ENCODE results near the gene CTNNBL1.
A peak's percentile ranks its signal among the peaks of the same experiment; 100 is the strongest.

CTNNBL1 gene

DNA sequence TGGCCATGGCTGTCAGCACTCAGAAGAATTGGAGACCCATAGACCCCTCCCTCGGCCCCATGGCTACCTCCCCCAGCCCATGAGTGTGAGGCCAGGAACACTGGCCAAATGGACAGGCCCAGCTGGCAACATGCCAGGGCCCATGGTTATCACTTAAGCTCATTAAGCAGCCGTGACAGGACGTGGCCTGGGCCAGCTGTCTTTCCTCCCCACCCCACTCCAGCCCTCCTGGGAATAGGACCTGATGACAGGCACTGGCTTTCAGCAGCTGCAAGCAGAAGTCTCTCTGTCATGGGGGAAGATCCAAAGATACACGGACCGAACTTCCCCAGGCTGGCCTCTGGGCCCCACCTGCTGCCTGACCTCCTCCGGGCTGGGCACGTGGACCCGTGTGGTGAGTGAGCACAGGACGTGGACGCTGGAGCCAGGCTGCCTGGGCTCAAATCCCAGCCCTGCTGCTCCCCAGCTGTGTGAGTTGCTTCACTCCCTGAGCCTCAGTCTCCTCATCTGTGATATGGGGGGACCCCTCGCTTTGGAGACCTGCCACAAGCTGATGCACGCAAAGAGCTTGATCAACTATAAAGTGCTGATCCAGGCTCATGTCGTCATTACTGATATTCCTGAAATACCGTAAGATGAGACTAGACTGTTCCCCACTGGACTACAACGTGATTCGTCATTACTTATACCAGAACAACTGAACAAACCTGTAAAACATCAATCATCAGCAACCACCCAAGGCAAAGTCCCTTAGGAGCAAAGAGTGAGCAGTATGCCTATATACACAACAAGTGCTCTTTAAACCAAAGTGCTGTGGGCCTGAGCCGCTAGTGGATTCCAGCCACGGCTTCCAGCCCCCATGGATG, 187.1 kb downstream of the CTNNBL1 start:
- Histone ChIP-seq H4K5ac (ENCODE audit: low read length) (no peak overlapping the region), H2BK120ac (ENCODE audit: low read depth, low read length) (no peak overlapping the region), H3K56ac (ENCODE audit: low read length) (no peak overlapping the region), H3K27me3 (ENCODE audit: insufficient read depth, low read length, poor library complexity) (no peaks in the 10 kb centered on the region), H3K36me3 (ENCODE audit: control insufficient read depth, insufficient read depth, low read length) (no peaks in the 10 kb centered on the region), H2AK5ac (ENCODE audit: low read length) (no peak overlapping the region), H4K8ac (ENCODE audit: low read depth, low read length) (no peak overlapping the region), H3K18ac (ENCODE audit: low read length) (no peak overlapping the region), H3K79me1 (ENCODE audit: low read length) (no peaks in the 10 kb centered on the region), H2BK5ac (ENCODE audit: low read length) (no peak overlapping the region), H3K4me2 (ENCODE audit: low read length) (no peak overlapping the region), H3K4me3 (ENCODE audit: low read length) (no peak overlapping the region), H2BK15ac (replicated peaks; ENCODE audit: low read depth) (no peak overlapping the region), H3K27ac (ENCODE audit: low read depth, low read length) (no peak overlapping the region), H3K4ac (ENCODE audit: low read depth, low read length) (no peak overlapping the region), H3K79me2 (ENCODE audit: control insufficient read depth, insufficient read depth, low read length) (no peaks in the 10 kb centered on the region), H3K23ac (ENCODE audit: low read length) (no peak overlapping the region), H3K9ac (ENCODE audit: low read length) (no peak overlapping the region), H3K4me1 (ENCODE audit: control insufficient read depth, low read depth, low read length) (no peaks in the 10 kb centered on the region)
- no CpG with 5 or more reads among the region's 18 CpGs for WGBS (ENCODE audit: extremely low coverage, insufficient coverage, low lambda C conversion rate)
- peak; percentile 71 for DNase-seq

DNA sequence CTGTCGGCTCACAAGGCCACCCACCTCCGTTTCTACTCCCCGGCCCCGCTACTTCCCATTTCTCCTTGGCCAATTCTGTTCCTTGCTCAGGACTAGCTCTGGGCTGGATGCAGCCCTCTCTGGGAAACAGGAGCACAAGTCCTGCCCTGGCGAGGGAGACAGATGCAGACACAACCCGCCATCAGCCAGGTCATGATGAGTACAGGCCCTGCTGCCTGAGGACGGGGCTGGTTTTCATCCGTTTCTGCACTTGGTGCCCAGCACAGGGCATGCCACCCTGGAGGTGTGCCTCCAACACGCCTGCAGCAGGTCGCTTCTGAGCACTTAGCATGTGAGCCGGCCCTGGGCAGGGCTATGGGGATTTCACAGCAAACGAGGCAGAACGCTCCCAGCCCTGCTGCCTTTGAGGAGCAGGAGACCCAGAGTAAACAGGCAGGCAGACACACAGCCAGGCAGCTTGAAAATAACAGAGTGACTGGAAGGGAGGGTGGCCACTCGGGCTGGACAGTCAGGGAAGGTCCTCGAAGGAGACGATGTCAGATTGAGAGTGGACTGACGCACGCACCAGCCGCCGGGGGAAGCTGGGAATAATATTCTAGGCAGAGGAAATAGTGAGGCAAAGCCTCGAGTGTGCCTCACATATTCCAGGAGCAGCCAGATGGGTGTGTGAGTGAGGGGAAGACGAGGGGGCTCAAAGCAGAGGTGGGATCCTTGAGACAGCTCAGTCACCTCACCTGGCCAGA, 187.9 kb downstream of the CTNNBL1 start:
- Histone ChIP-seq H2BK5ac (ENCODE audit: low read length) (no peak overlapping the region), H3K36me3 (ENCODE audit: control insufficient read depth, insufficient read depth, low read length) (no peaks in the 10 kb centered on the region), H2BK120ac (ENCODE audit: low read depth, low read length) (no peak overlapping the region), H3K4me3 (ENCODE audit: low read length) (no peak overlapping the region), H3K4me1 (ENCODE audit: control insufficient read depth, low read depth, low read length) (no peaks in the 10 kb centered on the region), H3K18ac (ENCODE audit: low read length) (no peak overlapping the region), H3K79me1 (ENCODE audit: low read length) (no peaks in the 10 kb centered on the region), H3K56ac (ENCODE audit: low read length) (no peak overlapping the region), H2AK5ac (ENCODE audit: low read length) (no peak overlapping the region), H4K5ac (ENCODE audit: low read length) (no peak overlapping the region), H3K9ac (ENCODE audit: low read length) (no peak overlapping the region), H3K4ac (ENCODE audit: low read depth, low read length) (no peak overlapping the region), H3K23ac (ENCODE audit: low read length) (no peak overlapping the region), H3K4me2 (ENCODE audit: low read length) (no peak overlapping the region), H3K27ac (ENCODE audit: low read depth, low read length) (no peak overlapping the region), H3K79me2 (ENCODE audit: control insufficient read depth, insufficient read depth, low read length) (no peaks in the 10 kb centered on the region), H4K8ac (ENCODE audit: low read depth, low read length) (no peak overlapping the region), H2BK15ac (replicated peaks; ENCODE audit: low read depth) (no peak overlapping the region), H3K27me3 (ENCODE audit: insufficient read depth, low read length, poor library complexity) (no peaks in the 10 kb centered on the region)
- no peak for DNase-seq
- no CpG with 5 or more reads among the region's 22 CpGs for WGBS (ENCODE audit: extremely low coverage, insufficient coverage, low lambda C conversion rate)

DNA sequence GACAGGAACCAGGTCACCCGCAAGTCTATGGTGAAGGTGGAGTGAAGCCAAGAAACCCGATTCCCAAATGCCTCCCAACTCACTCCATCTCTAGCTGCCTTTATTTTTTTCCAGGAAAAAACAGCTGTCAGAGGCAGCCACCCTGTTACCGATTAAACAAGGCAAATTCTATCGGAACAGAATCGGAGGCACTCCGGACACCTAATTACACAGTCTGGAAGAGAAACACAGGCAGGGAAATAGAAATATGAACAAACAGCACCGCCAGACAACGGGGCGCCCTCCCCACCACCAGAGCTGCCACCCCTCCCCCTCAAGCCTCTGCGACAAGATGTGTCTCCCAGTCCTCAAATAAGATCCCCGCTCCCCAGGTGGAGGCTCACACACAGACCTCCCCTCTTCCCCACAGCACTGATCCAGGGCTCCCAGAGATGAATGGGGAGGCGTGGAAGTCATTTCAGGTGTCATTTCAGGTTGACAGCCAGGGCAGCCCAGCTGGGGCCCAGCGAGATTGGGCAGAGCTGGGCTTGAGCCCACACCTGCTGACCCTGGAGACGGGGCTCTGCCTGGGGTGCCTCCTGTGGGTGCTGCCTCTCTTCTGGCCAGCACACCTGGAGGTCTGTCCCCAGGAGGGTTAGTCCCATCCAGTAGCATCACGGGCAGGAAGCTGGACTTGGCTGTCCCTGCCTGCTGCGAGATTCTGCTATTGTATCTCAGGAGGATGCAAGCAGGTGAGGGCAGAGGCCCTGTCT, 189.3 kb downstream of the CTNNBL1 start:
- no CpG with 5 or more reads among the region's 16 CpGs for WGBS (ENCODE audit: extremely low coverage, insufficient coverage, low lambda C conversion rate)
- Histone ChIP-seq H3K18ac (ENCODE audit: low read length) (no peak overlapping the region), H2BK15ac (replicated peaks; ENCODE audit: low read depth) (no peak overlapping the region), H3K56ac (ENCODE audit: low read length) (no peak overlapping the region), H3K27me3 (ENCODE audit: insufficient read depth, low read length, poor library complexity) (no peaks in the 10 kb centered on the region), H3K4me3 (ENCODE audit: low read length) (no peak overlapping the region), H2AK5ac (ENCODE audit: low read length) (no peak overlapping the region), H3K4me1 (ENCODE audit: control insufficient read depth, low read depth, low read length) (no peaks in the 10 kb centered on the region), H2BK120ac (ENCODE audit: low read depth, low read length) (no peak overlapping the region), H4K5ac (ENCODE audit: low read length) (no peak overlapping the region), H3K36me3 (ENCODE audit: control insufficient read depth, insufficient read depth, low read length) (no peaks in the 10 kb centered on the region), H3K9ac (ENCODE audit: low read length) (no peak overlapping the region), H2BK5ac (ENCODE audit: low read length) (no peak overlapping the region), H3K4ac (ENCODE audit: low read depth, low read length) (no peak overlapping the region), H3K4me2 (ENCODE audit: low read length) (no peak overlapping the region), H3K79me2 (ENCODE audit: control insufficient read depth, insufficient read depth, low read length) (no peaks in the 10 kb centered on the region), H3K79me1 (ENCODE audit: low read length) (no peaks in the 10 kb centered on the region), H4K8ac (ENCODE audit: low read depth, low read length) (no peak overlapping the region), H3K23ac (ENCODE audit: low read length) (no peak overlapping the region), H3K27ac (ENCODE audit: low read depth, low read length) (no peak overlapping the region)
- DNase-seq = no peak

DNA sequence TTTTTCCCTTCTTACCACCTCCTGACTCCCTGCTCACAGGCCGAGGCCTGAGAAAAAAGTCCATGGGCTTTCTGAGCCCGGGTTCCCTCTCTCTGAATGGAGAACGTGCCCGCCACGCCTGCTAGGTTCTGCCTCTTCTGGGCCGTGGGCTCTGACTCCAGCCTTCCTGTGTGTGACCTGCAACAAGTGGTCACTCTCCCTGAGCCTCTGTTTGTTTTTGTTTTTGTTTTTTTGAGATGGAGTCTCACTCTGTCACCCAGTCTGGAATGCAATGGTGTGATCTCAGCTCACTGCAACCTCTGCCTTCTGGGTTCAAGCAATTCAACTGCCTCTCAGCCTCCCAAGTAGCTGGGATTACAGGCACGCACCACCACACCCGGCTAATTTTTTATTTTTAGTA, 191.2 kb downstream of the CTNNBL1 start:
- no peak overlapping the region for H3K18ac ChIP-seq (ENCODE audit: low read length)
- DNase-seq = no peak
- no peak overlapping the region for H3K4me3 ChIP-seq (ENCODE audit: low read length)
- no peak overlapping the region for H3K9ac ChIP-seq (ENCODE audit: low read length)
- no peak overlapping the region for H3K23ac ChIP-seq (ENCODE audit: low read length)
- no peak overlapping the region for H3K56ac ChIP-seq (ENCODE audit: low read length)
- H3K79me2 ChIP-seq (ENCODE audit: control insufficient read depth, insufficient read depth, low read length) = no peaks in the 10 kb centered on the region
- no peaks in the 10 kb centered on the region for H3K79me1 ChIP-seq (ENCODE audit: low read length)
- WGBS (ENCODE audit: extremely low coverage, insufficient coverage, low lambda C conversion rate) = no CpG with 5 or more reads among the region's 8 CpGs
- no peak overlapping the region for H2BK5ac ChIP-seq (ENCODE audit: low read length)
- H2BK120ac ChIP-seq (ENCODE audit: low read depth, low read length) = no peak overlapping the region
- H3K4me1 ChIP-seq (ENCODE audit: control insufficient read depth, low read depth, low read length) = no peaks in the 10 kb centered on the region
- no peaks in the 10 kb centered on the region for H3K27me3 ChIP-seq (ENCODE audit: insufficient read depth, low read length, poor library complexity)
- no peak overlapping the region for H4K5ac ChIP-seq (ENCODE audit: low read length)
- no peak overlapping the region for H4K8ac ChIP-seq (ENCODE audit: low read depth, low read length)
- no peak overlapping the region for H2BK15ac ChIP-seq (replicated peaks; ENCODE audit: low read depth)
- H3K4me2 ChIP-seq (ENCODE audit: low read length) = no peak overlapping the region
- no peak overlapping the region for H2AK5ac ChIP-seq (ENCODE audit: low read length)
- H3K4ac ChIP-seq (ENCODE audit: low read depth, low read length) = no peak overlapping the region
- H3K27ac ChIP-seq (ENCODE audit: low read depth, low read length) = no peak overlapping the region
- H3K36me3 ChIP-seq (ENCODE audit: control insufficient read depth, insufficient read depth, low read length) = no peaks in the 10 kb centered on the region

DNA sequence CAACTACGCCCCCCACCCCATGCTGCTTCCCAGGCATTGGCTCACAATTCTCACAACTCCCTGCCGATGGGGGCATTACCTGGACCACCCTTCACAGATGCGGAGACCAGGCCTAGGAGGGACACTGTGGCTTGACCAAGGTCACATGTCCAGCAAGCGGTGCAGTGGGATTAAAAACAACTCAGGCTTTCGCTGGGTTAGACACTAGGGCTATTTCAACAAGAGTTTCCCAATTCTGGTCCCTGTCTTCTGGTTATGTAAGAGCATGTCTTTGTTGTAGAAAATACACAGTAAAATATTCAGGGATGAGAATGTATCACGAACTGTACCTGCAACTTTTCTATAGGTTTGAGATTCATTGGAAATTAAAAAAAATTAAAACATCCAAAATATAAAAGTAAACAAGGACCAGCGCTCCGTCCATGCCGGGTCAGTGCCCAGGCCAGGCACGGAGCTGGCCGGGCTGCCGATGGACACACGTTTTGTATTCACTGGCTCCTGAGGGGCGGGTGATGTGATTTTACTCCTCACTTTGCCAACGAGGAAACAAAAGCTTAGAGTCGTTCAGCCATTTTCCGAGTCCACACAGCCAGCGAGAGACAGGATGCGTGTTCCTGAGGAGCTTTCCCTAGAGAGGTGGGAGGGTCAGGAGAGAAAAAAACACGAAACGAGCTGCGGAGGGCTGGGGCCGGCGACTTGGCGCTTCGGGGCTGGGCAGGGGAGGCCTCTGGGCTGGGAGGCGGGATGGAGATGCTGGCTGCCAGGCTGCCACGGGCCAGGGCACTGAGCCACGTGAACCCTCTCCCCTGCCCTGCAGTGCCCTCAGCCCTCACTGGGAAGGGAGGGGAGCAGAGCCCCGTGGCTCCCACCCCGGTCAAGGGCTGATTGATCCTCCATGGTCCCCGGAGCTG, 192.0 kb downstream of the CTNNBL1 start:
- no peak overlapping the region for H3K4me2 ChIP-seq (ENCODE audit: low read length)
- H3K23ac ChIP-seq (ENCODE audit: low read length) = no peak overlapping the region
- H3K18ac ChIP-seq (ENCODE audit: low read length) = no peak overlapping the region
- no peak overlapping the region for H3K9ac ChIP-seq (ENCODE audit: low read length)
- no peaks in the 10 kb centered on the region for H3K79me2 ChIP-seq (ENCODE audit: control insufficient read depth, insufficient read depth, low read length)
- H3K27ac ChIP-seq (ENCODE audit: low read depth, low read length) = no peak overlapping the region
- H3K36me3 ChIP-seq (ENCODE audit: control insufficient read depth, insufficient read depth, low read length) = no peaks in the 10 kb centered on the region
- no peak overlapping the region for H2BK5ac ChIP-seq (ENCODE audit: low read length)
- H3K4ac ChIP-seq (ENCODE audit: low read depth, low read length) = no peak overlapping the region
- no peak overlapping the region for H2BK120ac ChIP-seq (ENCODE audit: low read depth, low read length)
- no CpG with 5 or more reads among the region's 32 CpGs for WGBS (ENCODE audit: extremely low coverage, insufficient coverage, low lambda C conversion rate)
- no peak overlapping the region for H2BK15ac ChIP-seq (replicated peaks; ENCODE audit: low read depth)
- H3K4me1 ChIP-seq (ENCODE audit: control insufficient read depth, low read depth, low read length) = no peaks in the 10 kb centered on the region
- H4K5ac ChIP-seq (ENCODE audit: low read length) = no peak overlapping the region
- H3K4me3 ChIP-seq (ENCODE audit: low read length) = no peak overlapping the region
- H3K56ac ChIP-seq (ENCODE audit: low read length) = no peak overlapping the region
- H3K27me3 ChIP-seq (ENCODE audit: insufficient read depth, low read length, poor library complexity) = no peaks in the 10 kb centered on the region
- no peak for DNase-seq
- no peak overlapping the region for H4K8ac ChIP-seq (ENCODE audit: low read depth, low read length)
- H3K79me1 ChIP-seq (ENCODE audit: low read length) = no peaks in the 10 kb centered on the region
- H2AK5ac ChIP-seq (ENCODE audit: low read length) = no peak overlapping the region
